CD4-positive, alpha-beta T cell treated with Interleukin-12 subunit alpha and Interleukin-12 subunit beta, for 1 hour (primary cell): Measurements from ENCODE around the gene TRIM17.

ENCODE experiments used
- DNase-seq: peaks from one replicate; pipeline ENCODE4 v3.0.0-alpha.2; 2020

Gene TRIM17

GRCh38 chr1:228416217-228416933, at the start of gene TRIM17:
TRIM17 (minus strand) TSS chr1:228416861; CDS start chr1:228415072, 1,789 bp downstream.
- peak; percentile 40 for DNase-seq

DNA sequence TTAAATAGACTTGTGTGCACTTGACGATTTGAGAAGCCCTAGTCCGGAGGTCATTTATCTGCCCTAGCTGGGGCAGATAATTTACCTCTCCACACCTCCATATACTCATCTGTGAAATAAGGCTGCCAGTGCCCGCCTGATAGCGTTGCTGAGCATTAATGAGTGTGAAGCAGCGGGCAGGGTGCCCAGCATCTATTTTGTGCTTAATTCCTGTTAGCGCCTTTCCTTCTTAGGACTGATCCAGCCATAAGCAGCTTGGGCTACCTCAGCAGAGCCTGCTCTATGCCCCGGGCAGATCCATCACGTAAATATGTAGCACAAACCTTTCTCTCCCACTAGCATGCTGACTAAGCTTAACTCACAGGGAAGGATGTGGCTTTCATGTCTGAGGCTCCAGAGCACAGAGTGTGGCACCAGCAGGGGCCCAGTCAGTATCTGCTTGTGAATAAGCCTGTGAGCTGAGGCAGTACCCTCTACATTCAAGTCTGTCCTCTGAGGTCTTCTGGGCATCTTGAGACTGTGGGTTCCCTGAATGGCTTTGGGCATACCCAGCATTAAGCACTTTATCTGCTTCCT, 49.0 kb upstream of the TRIM17 start:
- DNase-seq = peak; percentile 35

- DNase-seq = no peak
These were observed 48.5 kb upstream of the TRIM17 start for GRCh38 chr1:228465141-228465540.

DNA sequence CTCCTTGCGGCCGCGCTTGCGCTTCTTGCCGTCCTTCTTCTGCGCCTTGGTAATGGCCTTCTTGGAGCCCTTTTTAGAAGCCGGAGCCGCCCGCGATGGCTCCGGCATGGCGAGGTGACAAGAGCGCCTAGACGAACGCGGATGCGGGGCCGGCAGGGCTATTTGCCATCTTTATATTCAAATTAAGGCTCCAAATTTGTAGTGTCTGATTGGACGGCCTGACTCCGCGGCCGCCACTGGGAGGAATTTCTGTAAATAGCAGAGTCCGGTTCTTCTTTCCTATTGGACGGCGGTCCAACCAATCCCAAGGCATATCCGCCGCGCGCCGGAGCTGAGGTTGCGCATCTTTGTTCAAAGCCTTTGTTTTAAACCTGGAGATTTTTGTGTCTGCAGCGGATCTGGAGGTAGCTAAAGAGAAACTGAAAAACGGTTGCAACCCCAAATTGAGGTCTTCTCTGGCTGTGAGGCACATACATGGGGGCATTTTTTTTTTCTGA, 47.9 kb upstream of the TRIM17 start:
- peak; percentile 92 for DNase-seq

DNA sequence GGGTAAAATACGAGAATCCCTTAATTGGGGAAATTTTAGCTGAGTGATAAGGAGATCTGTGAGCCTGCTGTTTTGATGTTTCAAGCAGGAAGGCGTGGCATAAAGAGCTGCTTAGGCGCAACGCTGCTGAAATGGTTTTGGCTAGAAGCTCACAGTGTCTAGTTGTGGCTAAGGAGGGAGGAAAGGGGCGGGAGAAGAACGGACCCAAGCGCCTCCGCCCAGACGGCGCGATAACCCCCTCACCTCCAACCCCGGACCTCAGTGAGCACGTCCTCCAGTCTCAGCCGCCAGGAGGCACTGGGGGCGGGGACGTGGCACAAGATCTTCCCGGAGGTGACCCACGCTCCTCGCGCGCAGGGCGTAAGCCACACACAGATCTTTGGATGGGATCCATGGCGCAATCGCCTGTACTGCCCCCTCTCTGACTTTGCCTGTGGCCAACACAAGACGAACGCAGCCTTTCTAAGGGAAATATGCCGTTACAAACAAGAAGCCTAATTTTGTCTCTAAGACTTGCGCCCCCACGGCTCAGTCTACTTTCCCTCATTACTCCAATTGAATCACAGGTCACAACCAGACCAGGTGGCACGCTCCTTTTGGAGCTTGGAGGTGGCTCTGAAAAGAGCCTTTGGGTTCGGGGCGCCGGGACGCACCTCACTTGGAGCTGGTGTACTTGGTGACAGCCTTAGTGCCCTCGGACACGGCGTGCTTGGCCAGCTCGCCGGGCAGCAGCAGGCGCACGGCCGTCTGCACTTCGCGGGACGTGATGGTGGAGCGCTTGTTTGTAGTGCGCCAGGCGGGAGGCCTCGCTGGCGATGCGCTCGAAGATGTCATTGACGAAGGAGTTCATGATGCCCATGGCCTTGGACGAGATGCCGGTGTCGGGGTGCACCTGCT, 47.1 kb upstream of the TRIM17 start:
- peak; percentile 67 for DNase-seq

- DNase-seq = no peak
These were observed 46.4 kb upstream of the TRIM17 start for GRCh38 chr1:228463009-228463558.

DNA sequence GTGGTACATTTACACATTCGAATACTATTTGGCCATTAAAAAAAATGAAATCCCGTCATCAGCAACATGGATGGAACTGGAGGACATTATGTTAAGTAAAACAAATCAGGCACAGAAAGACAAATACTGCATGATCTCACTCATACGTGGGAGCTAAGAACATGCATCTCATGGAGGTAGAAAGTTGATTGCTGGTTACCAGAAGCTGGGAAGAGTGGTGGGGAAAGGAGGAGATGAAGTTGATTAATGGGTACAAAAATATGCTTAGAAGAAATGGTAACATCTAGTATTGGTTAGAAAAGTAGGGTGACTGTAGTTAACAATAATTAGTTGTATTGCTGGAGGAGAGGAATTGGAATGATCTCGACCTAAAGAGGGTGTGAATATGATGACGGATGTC, 45.9 kb upstream of the TRIM17 start:
- DNase-seq = no peak

DNA sequence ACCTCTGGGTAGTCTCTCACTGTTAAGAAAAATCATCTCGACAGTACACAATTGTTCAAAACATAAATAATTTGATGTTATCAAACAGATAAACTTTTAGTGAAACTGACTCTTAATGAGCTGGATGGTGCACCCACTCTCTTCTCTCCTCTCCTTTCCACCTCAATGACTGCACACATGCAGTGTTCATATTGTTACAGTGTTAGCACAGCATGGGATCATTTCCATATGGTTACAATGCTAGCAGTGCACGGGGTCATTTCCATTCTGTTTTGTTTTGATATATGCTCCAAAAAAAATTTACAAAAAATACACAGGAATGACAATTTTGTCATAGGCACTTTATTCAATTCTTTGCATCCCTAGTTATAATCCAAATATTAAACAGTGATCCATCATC, 44.2 kb upstream of the TRIM17 start:
- DNase-seq = no peak

GRCh38 chr1:228459091-228459993, 42.7 kb upstream of the TRIM17 start:
- DNase-seq = peak; percentile 64

GRCh38 chr1:228457396-228458176, 40.9 kb upstream of the TRIM17 start:
- DNase-seq = peak; percentile 97

- no peak for DNase-seq
These were observed 40.3 kb upstream of the TRIM17 start for GRCh38 chr1:228457017-228457395.

- DNase-seq = no peak
These were observed 39.8 kb upstream of the TRIM17 start for GRCh38 chr1:228456252-228457016.

DNA sequence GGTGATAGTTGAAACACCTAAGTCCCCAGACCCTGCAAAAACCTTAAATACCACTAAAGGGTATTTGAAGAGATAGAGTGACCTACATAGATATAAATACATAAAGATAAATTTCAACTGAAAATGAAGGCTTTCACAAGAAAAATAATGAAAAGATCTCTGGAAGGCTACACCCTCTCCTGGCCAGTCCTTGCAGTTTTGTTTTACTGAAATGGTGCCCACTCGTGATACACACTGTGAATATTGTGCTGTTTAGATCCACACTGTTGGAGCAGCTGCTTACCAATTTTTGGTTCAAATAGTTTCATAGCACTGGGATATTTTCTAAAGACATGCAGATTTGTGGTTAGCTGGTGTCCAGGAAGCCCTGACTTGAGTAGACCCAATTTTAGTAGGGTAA, 39.1 kb upstream of the TRIM17 start:
- DNase-seq = no peak

- no peak for DNase-seq
These were observed 37.6 kb upstream of the TRIM17 start for GRCh38 chr1:228454238-228454637.

DNA sequence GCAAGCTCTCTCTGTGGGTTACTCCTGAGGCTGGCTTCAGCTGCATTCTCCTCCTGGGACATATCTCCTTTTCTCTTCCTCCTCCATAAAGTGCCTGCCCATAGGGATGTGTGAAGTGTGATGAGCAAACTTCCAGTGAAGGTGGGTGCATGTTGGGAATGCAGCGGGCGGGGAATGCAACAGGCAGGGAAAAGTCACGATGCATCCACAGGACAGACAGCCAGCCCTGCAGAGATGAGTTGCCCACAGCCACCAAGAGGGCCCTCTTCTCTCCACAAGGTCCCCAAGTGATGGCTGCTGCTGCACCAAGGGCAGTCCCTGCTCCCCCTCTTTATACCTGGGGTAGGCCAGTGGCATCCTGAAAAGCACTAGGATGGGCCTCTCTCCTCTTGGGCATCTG, 37.0 kb upstream of the TRIM17 start:
- no peak for DNase-seq

- no peak for DNase-seq
These were observed 36.4 kb upstream of the TRIM17 start for GRCh38 chr1:228453022-228453560.

DNA sequence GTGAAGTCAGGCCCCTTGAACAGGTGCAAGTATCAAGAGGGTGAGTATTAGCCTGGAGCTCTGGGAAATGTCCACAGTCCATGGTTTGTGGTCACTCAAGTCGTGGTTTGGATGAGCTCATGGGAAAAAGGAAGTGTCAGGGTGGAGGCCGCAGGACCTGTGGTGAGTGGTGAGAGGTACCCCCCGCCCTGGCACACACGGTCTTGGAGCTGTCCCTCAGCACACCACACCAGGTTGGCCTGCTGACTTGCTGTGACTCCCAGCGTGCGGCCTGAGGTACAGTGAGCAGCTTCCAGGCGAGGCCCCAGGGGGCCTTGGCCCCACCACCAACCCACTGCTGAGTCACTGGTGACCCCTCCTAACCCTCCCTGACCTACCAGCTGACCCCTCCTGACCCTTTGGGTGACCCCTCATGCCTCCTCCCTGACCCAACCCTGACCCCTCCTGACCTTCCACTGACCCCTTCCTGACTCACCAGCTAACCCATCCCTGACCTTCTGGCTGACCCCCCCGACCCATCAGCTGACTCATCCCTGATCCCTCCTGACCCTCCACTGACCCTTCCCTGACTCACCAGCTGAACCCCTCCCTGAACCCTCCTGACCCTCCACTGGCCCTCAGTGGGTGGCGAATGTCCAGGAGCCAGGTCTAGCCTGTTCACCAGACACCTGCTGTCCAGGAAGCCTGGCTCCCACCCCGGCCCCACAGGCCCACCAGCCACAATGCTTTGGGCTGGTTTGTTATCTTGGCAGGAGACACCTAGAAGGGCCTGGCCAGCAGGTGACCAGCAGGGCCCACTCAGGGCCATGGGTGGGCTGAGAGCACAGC, 35.7 kb upstream of the TRIM17 start:
- no peak for DNase-seq

- no peak for DNase-seq
These were observed 33.5 kb upstream of the TRIM17 start for GRCh38 chr1:228450200-228450599.

DNA sequence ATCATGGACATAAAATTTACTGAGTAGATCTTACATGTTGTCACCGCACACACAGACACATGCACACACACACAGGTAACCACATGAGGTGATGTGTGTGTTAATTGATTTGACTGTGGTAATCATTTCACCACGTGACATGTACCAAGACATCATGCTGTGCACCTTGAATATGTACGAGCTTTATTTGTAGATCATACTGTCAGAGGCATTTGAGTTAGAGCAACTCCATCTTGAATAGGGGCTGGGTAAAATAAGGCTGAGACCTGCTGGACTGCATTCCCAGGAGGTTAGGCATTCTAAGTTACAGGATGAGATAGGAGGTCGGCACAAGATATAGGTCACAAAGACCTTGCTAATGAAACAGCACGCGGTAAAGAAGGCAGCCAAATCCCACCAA, 31.7 kb upstream of the TRIM17 start:
- DNase-seq = no peak
